ENCODE measurements around the gene TMEM129.

DNA sequence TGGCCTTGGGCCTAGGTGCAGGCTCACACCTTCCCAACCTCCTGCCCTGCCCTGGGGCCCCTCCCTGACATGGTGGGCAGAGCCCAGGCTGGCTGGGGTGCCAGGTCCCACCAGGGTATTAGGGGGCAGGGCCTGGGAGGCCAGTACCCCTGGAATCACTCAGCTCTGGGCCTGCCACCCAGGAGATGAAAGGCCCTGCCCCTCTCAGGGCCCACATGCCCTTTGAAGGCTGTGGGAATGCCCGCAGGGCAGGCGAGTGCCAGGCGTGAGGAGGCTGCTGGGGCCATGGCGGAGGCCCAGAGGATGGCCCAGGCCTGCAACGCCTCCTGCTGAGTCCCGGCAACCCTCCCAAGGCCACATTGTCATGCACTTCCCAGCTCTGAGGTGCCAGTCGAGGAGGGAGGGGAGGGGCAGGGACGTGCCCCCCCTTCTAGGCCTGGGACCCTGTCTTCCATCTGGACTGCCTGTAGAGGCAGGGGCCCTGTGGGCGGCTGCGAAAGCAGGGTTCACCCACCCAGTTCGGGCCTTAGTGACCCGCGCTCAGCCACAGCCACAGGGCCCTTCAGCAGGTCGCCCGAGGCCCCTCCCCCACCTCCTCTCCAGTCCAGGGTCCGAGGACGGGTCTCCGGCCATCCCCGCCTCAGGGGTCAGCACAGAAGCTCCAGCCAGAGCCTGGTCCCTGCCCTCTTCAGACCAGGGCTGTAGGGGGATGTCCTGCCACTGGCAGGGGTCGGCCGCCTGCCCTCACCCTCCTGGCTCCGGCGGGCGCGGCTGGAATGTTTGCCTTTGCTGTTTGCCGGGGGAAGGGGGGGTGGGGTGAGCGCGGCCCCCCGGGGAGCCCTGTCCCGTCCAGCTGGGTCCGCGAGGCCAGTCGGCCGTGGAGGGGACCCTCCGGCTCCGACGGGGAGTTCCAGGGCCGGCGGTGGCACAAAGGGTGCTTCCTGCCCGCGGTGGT lies 45.3 kb upstream of the TMEM129 start:
- TF ChIP-seq, protein P1, sequence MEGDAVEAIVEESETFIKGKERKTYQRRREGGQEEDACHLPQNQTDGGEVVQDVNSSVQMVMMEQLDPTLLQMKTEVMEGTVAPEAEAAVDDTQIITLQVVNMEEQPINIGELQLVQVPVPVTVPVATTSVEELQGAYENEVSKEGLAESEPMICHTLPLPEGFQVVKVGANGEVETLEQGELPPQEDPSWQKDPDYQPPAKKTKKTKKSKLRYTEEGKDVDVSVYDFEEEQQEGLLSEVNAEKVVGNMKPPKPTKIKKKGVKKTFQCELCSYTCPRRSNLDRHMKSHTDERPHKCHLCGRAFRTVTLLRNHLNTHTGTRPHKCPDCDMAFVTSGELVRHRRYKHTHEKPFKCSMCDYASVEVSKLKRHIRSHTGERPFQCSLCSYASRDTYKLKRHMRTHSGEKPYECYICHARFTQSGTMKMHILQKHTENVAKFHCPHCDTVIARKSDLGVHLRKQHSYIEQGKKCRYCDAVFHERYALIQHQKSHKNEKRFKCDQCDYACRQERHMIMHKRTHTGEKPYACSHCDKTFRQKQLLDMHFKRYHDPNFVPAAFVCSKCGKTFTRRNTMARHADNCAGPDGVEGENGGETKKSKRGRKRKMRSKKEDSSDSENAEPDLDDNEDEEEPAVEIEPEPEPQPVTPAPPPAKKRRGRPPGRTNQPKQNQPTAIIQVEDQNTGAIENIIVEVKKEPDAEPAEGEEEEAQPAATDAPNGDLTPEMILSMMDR (IDR thresholded peaks at IDR 0.05; ENCODE audit: low read depth, low read length, poor library complexity, severe bottlenecking) = no peak
- no peak for TF ChIP-seq EZH2phosphoT487 (IDR thresholded peaks at IDR 0.05; ENCODE audit: borderline replicate concordance, low read length)
